A549 treated with AZD9567 at 1 μM for 4 hours (cell line): ENCODE measurements around the gene NCBP3. TPM values are rescaled to one million over a fixed set of nuclear protein-coding genes. Genes with fewer than 3 reads are reported as not detected.

Source experiments
- total RNA-seq: library from RNA; stranded (reverse); fragments of 200-300 nt; extraction: Qiagen RNA extraction; gene quantifications from 5 replicates; pipeline ENCODE4 v1.2.3, GENCODE V29; 2022; ENCODE audit not compliant: insufficient read depth

NCBP3 gene, protein sequence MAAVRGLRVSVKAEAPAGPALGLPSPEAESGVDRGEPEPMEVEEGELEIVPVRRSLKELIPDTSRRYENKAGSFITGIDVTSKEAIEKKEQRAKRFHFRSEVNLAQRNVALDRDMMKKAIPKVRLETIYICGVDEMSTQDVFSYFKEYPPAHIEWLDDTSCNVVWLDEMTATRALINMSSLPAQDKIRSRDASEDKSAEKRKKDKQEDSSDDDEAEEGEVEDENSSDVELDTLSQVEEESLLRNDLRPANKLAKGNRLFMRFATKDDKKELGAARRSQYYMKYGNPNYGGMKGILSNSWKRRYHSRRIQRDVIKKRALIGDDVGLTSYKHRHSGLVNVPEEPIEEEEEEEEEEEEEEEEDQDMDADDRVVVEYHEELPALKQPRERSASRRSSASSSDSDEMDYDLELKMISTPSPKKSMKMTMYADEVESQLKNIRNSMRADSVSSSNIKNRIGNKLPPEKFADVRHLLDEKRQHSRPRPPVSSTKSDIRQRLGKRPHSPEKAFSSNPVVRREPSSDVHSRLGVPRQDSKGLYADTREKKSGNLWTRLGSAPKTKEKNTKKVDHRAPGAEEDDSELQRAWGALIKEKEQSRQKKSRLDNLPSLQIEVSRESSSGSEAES
- total RNA-seq: 29.7 to 46.3 TPM (median 32.6 TPM) in 5 replicates

DNA sequence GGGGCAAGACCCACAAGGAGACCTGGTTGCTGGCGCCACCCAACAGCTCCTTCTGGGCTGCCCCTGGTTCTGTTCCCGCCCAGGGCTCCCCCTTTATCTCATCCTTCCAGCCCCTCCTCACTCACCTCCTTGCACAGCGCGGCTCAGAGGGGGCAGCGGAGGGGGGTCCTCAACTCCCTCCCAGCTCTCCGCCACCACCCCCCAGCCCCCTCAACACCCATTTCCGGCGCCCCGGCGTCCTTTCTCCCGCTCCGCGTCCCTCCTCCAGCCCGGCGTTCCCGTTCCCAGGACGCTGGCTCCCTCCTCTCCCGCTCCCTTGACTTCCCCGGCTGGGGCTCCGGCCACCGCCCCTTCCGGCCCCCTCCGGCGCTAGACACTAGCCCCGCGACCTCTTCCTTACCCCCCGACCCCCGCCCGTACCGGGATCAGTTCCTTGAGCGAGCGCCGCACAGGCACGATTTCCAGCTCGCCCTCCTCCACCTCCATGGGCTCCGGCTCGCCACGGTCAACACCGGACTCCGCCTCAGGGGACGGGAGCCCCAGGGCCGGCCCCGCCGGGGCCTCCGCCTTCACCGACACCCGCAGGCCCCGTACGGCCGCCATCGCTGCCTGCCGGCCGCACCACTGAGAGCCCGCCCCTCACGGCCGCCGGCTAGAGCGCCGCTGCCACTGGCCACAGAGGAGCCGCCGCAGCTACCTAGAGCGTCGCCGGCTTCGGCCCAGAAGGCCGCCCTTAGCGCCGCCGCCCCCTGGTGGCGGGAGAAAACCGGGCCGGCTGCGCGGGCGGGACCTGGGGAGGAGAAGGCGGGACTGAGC, at the start of gene NCBP3:
TSS of gene NCBP3 (minus strand) at position 626 of the 816 bp plus-strand sequence. CDS start at position 603, 23 bp downstream.

DNA sequence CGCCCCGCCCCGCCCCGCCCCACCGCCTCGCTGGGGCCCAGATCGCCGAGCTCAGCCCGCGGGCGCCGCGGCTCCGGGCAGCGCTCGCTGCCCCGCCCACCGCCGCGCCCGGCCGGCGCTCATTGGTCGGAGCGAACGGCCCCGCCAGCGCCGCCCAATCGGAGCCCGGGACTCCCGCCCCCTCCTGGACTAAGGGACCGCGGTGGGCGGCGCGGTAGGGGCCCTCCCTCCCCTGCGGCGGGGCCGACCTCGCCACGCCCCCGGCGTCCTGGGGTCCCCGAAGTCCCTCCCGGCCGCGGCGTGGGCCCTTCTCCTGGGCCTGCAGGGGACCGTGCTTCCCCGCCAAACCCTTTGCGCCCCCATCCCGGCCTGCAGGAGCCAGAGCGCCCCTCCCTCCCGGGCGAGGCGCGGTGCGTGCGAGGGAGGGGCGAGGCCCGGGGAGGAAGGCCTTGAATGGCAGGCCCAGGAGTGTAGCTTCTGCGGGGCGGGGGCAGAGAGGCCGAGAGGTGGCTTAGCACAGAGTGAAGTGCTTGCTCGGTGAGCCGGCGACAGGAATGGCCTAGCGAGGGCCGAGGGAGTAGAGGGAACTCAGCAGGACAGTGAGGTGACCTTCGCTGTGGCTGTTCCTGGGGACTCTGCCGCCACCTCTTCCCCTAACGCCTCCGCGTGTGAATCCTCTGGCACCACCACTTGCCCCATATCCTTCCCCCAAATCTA, 47.1 kb upstream of the NCBP3 start, which contains the start of gene CAMKK1:
TSS of gene CAMKK1 (minus strand) at position 51 of the 717 bp plus-strand sequence. CDS start 7,366 bp downstream, outside the sequence.

DNA sequence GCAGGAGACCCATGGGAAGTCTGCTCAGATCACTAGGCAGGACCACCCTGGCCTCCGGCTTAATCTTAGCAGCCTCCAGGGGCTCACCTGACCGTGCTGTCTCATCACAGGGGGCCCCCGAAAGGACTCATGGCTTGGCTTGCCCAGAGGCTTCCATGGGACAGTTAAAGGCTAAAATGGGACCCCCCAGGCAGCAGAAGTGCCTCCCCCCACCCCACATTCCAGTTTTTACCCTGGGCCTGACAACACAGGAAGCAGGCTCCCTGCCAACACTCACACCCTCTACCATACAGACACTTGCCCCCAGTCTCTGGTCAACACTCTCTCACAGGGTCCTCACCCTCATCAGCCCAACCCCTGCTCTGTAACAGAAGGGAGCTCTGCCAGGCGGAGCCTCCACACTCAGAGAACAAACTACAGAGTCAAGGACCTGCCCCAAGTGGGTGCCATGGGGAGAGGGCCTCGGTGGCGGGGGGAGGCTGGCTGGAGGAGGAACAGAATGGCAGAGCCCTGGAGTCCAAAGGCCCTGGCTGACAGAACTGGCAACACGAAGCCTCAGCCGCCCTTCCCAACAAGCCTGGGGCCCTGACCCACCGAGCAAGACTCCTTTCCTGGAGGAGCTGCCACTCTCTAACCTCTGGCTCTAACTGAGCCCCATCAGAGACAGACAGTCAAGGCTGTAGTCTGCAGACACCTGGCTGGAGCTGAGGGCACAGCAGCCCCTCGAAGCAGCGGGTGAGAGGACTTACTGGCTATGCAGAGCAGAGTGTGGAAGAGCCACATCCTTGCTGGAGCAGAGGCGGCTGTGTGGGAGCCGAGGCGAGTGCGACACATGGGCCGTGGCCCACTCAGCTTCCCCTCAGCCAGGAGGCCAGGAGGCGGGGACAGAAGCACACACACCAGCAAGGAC, 45.4 kb downstream of the NCBP3 start, which contains the start of gene ITGAE:
TSS of gene ITGAE (minus strand) at position 827 of the 910 bp plus-strand sequence. CDS start at position 783, 44 bp downstream.

Other genes starting within 250 kb of the NCBP3 start
- gene TRPV1, start 236.8 kb downstream of the NCBP3 start, total RNA-seq: 2.5 to 5.3 TPM (median 4.8 TPM) in 5 replicates
- 13.6 to 17.9 TPM (median 17.0 TPM) in 5 replicates for gene SHPK, start 210.0 kb downstream of the NCBP3 start, total RNA-seq
- 8.7 to 16.3 TPM (median 13.9 TPM) in 5 replicates for gene CTNS, start 209.5 kb downstream of the NCBP3 start, total RNA-seq
- 251 to 369 TPM (median 356 TPM) in 5 replicates for gene TAX1BP3, start 177.7 kb downstream of the NCBP3 start, total RNA-seq
- 108 to 162 TPM (median 160 TPM) in 5 replicates for gene EMC6, start 177.4 kb downstream of the NCBP3 start, total RNA-seq
- 13.4 to 22.8 TPM (median 20.0 TPM) in 5 replicates for gene P2RX5, start 150.1 kb downstream of the NCBP3 start, total RNA-seq
- 12.7 to 19.8 TPM (median 13.6 TPM) in 5 replicates for gene HASPIN, start 122.3 kb downstream of the NCBP3 start, total RNA-seq
- 61.9 to 101 TPM (median 93.8 TPM) in 5 replicates for gene ITGAE, start 45.1 kb downstream of the NCBP3 start, total RNA-seq
- 18.6 to 20.6 TPM (median 20.0 TPM) in 5 replicates for gene CAMKK1, start 46.8 kb upstream of the NCBP3 start, total RNA-seq
- gene P2RX1, start 70.2 kb upstream of the NCBP3 start, total RNA-seq: 0.06 to 0.08 TPM in 2 of 5 replicates, not detected in the others
- 3.6 to 5.0 TPM (median 4.4 TPM) in 5 replicates for gene ATP2A3, start 118.2 kb upstream of the NCBP3 start, total RNA-seq